GM19372 (cell line): Measurements from ENCODE around the gene ACADM.
"Not testable (repeated sequence)": the region's sequence is repeated elsewhere in the genome, so short reads cannot be mapped to it uniquely, and the experiment has no call there.

ENCODE experiments used
- ATAC-seq: cut with Tn5 transposase; IDR thresholded peaks from one replicate; pipeline ENCODE4 v1.9.1; 2021; ENCODE audit warnings: mild to moderate bottlenecking, low read depth, moderate library complexity; ENCODE audit not compliant: unreplicated experiment

The ACADM gene

DNA sequence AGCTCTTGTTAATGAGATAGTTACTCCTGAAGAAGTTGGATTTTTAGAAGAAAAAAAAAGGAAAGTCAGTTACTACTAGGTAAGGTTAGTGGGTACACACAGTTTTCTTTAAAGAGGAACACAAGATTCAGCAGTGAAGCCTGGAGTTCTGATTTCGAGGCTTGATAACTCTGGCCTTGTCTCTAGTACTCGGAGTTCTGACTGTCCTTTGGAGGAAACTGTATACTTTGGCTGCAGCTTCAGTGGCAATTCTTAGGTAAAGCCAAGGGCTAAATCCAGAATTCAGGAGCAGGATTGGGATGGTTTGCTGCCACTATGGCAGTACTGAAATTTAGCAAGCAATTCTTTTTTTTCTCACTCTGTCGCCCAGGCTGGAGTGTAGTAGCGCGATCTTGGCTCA lies 9.2 kb downstream of the ACADM start:
- no peak for ATAC-seq

DNA sequence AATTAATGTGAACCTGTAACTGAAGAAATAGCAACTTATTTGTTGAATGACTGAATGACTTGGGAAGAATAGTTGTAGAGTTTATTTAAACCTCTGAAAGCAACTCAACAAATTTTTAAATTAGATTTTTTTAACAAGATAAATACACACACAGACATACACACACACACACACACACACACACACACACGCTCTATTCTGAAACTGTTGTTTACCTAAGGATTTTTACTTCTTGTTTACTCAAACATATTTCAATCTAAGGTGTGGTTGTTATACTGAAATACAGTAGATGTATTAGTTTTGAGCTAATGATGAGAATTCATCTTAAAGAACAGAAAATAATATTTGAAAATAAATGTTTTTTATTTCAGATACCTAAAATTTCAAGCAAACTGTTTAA lies 11.5 kb downstream of the ACADM start:
- ATAC-seq = no peak

- no peak for ATAC-seq
Measured at GRCh38 chr1:75742047-75742625, 17.6 kb downstream of the ACADM start.

DNA sequence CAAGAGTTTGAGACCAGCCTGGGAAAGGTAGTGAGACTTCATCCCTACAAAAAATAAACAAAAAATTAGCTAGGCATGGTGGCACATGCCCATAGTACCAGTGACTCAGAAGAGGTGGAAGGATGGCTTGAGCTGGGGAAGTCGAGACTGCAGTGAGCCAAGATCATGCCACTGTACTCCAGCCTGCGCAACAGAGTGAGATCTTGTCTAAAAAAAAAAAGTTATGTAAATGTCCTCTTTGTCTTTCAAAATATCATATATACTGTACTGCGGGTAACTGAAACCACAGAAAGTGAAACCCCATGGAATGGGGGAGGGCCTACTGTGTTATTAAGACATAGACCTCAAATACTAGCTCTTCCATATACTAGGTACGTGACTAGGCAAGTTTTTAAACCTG lies 20.8 kb downstream of the ACADM start:
- peak; percentile 53 for ATAC-seq

- ATAC-seq = not testable (repeated sequence)
Measured at GRCh38 chr1:75757210-75757609, 32.7 kb downstream of the ACADM start.

DNA sequence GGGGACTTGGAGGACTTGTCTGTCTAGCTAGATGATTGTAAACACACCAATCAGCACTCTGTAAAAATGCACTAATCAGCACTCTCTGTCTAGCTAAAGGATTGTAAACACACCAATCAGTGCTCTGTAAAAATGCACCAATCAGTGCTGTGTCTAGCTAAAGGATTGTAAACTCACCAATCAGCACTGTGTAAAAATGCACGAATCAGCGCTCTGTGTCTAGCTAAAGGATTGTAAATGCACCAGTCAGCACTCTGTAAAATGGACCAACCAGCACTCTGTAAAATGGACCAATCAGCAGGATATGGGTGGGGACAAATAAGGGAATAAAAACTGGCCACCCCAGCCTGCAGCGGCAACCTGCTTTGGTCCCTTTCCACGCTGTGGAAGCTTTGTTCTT lies 34.0 kb downstream of the ACADM start:
- not testable (repeated sequence) for ATAC-seq

- no peak for ATAC-seq
Measured at GRCh38 chr1:75764057-75764655, 39.6 kb downstream of the ACADM start.

GRCh38 chr1:75765697-75766355 lies 41.3 kb downstream of the ACADM start:
- no peak for ATAC-seq

- ATAC-seq = no peak
Measured at GRCh38 chr1:75768016-75768415, 43.5 kb downstream of the ACADM start.

- no peak for ATAC-seq
Measured at GRCh38 chr1:75770761-75771160, 46.3 kb downstream of the ACADM start.

DNA sequence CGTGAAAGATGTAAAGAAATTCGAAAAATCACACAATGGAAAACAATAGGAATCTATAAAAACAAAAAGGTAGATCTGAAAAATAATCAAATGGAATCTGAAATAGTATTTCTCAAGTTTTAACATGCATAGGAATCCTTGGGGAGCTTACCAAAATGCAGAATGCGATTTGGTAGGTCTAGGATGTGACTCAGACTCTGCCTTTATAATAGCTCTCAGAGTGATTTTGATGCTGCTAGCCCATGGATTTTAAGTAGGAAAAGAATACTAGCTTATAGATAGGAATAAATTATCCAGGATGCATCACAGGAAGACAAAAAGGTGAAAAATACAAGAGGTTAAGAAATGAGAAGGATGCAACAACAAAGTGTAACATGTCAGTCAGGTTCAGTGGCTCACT lies 47.5 kb downstream of the ACADM start:
- ATAC-seq = no peak

- not testable (repeated sequence) for ATAC-seq
Measured at GRCh38 chr1:75777812-75778211, 53.3 kb downstream of the ACADM start.

DNA sequence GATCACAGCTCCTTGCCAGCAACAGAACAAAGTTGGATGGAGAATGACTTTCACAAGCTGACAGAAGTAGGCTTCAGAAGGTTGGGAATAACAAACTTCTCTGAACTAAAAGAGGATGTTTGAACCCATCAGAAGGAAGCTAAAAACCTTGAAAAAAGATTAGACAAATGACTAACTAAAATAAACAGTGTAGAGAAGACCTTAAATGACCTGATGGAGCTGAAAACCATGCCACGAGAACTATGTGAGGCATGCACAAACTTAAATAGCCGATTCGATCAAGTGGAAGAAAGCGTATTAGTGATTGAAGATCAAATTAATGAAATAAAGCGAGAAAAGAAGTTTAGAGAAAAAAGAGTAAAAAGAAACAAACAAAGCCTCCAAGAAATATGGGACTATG lies 54.2 kb downstream of the ACADM start:
- not testable (repeated sequence) for ATAC-seq

DNA sequence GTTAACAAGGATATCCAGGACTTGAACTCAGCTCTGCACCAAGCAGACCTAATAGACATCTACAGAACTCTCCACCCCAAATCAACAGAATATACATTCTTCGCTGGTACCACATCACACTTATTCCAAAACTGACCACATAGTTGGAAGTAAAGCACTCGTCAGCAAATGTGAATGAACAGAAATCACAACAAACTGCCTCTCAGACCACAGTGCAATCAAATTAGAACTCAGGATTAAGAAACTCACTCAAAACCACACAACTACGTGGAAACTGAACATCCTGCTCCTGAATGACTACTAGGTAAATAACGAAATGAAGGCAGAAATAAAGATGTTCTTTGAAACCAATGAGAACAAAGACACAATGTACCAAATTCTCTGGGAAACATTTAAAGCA lies 55.7 kb downstream of the ACADM start:
- not testable (repeated sequence) for ATAC-seq

GRCh38 chr1:75783920-75784319 lies 59.4 kb downstream of the ACADM start:
- ATAC-seq = not testable (repeated sequence)

GRCh38 chr1:75785320-75785982 lies 60.9 kb downstream of the ACADM start:
- peak; percentile 9 for ATAC-seq

- ATAC-seq = peak; percentile 60
Measured at GRCh38 chr1:75785983-75786853, 61.7 kb downstream of the ACADM start, which contains the start of gene RABGGTB. Gene RABGGTB, plus strand, starts transcription at chr1:75786256. Its CDS starts 16 bp downstream, at chr1:75786272.

DNA sequence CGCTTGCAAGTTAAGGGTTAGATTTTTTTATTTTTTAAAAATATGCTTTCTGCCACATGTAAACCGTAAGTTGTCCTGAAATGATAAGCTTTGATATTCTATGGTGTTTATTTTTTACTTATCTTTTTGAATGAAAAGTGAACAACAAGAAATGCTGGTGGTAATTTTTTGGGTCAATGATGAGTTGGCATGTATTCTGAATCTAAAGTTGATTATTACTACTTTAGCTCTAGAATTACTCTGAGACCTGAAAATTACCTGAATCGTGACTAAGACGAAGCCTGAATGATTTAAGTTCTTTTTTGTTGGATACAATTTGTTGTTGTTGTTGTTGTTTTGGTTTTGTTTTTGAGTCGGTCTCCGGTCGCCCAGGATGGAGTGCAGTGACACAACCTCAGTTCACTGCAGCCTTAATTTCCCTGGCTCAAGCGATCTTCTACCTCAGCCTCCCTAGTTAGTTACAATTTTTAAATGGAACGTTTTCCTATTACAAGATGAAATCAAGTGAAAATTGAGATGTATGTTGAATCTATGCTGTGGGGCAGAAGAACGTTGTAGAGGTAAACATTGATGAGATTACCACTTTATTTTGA lies 62.5 kb downstream of the ACADM start:
- no peak for ATAC-seq

DNA sequence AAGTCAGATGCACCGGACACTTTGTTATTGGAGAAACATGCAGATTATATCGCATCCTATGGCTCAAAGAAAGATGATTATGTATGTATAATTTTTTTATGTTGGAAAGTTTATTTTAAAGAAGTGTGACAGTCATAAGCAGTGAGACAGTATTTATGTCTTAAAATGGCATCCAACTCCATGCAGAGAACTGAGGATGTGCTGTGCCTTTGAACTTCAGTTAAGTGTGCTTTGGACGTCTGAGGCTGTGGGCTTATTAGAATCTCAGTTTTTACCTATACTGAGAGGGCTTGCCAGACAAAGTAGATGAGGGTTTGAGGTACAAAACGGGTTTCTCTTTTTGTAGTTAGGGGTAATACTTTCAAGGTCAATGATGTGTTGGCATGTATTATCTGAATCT lies 63.0 kb downstream of the ACADM start:
- no peak for ATAC-seq

GRCh38 chr1:75789988-75790387 lies 65.5 kb downstream of the ACADM start:
- ATAC-seq = no peak
